GM23338 (cell line): ENCODE data around the gene TRPM7. TPM values are rescaled to one million over a fixed set of nuclear protein-coding genes. Genes with fewer than 3 reads are reported as not detected.

Experiments used
- ATAC-seq: fragments of 200-7000 bp; cut with Tn5 transposase; 3 replicates; pipeline ENCODE4 v1.9.1; 2020
- DNase-seq: peaks from one replicate; pipeline ENCODE4 v3.0.0-alpha.2; 2015; ENCODE audit warnings: low spot score
- H2AFZ ChIP-seq: fragments of 200-600 bp; sonication (generic); 2 replicates; pipeline ENCODE4 v1.8.0; 2016; ENCODE audit warnings: antibody characterized with exemption, mild to moderate bottlenecking, moderate library complexity
- H3F3A ChIP-seq: fragments of 200-600 bp; sonication (generic); replicated peaks from 2 replicates; pipeline ENCODE4 v1.8.0; 2017; ENCODE audit warnings: antibody characterized with exemption, mixed run types, low read depth
- H3K27ac ChIP-seq: fragments of 200-600 bp; sonication (generic); 2 replicates; pipeline ENCODE4 v1.6.1; 2016; ENCODE audit warnings: low read depth
- H3K27me3 ChIP-seq: fragments of 200-600 bp; sonication (generic); 2 replicates; pipeline ENCODE4 v1.8.0; 2016; ENCODE audit warnings: mild to moderate bottlenecking, mixed run types, moderate library complexity; ENCODE audit not compliant: insufficient read depth
- H3K36me3 ChIP-seq: fragments of 200-600 bp; sonication (generic); 2 replicates; pipeline ENCODE4 v1.8.0; 2016; ENCODE audit warnings: mild to moderate bottlenecking; ENCODE audit not compliant: insufficient read depth
- H3K4me1 ChIP-seq: fragments of 200-600 bp; sonication (generic); 2 replicates; pipeline ENCODE4 v1.8.0; 2016; ENCODE audit warnings: mild to moderate bottlenecking, moderate library complexity; ENCODE audit not compliant: insufficient read depth
- H3K4me2 ChIP-seq: fragments of 200-600 bp; sonication (generic); 2 replicates; pipeline ENCODE4 v1.7.1; 2017; ENCODE audit warnings: mixed run types
- H3K4me3 ChIP-seq: fragments of 200-600 bp; sonication (generic); 2 replicates; pipeline ENCODE4 v1.6.1; 2016; ENCODE audit warnings: mixed run types
- H3K79me2 ChIP-seq: fragments of 200-600 bp; sonication (generic); replicated peaks from 2 replicates; pipeline ENCODE4 v1.8.0; 2017; ENCODE audit warnings: mild to moderate bottlenecking; ENCODE audit not compliant: insufficient read depth
- H3K9me2 ChIP-seq: fragments of 200-600 bp; sonication (generic); 2 replicates; pipeline ENCODE4 v1.8.0; 2017; ENCODE audit not compliant: insufficient read depth
- H4K20me1 ChIP-seq: fragments of 200-600 bp; sonication (generic); replicated peaks from 2 replicates; pipeline ENCODE4 v1.8.0; 2017; ENCODE audit warnings: mild to moderate bottlenecking; ENCODE audit not compliant: insufficient read depth
- H3K27ac Mint-ChIP-seq: 2 replicates; pipeline ENCODE4 v1.8.0; 2020; ENCODE audit warnings: inconsistent platforms, mild to moderate bottlenecking, moderate library complexity, mixed read lengths
- H3K27me3 Mint-ChIP-seq: 3 replicates; pipeline ENCODE4 v1.8.0; 2022; ENCODE audit warnings: low read depth, mild to moderate bottlenecking, moderate library complexity, mixed read lengths, inconsistent platforms; ENCODE audit not compliant: insufficient read depth, poor library complexity
- H3K36me3 Mint-ChIP-seq: 3 replicates; pipeline ENCODE4 v1.8.0; 2021; ENCODE audit warnings: low read depth, mild to moderate bottlenecking, inconsistent platforms, moderate library complexity, mixed read lengths
- H3K4me1 Mint-ChIP-seq: 3 replicates; pipeline ENCODE4 v1.8.0; 2020; ENCODE audit warnings: mild to moderate bottlenecking, inconsistent platforms, mixed read lengths
- H3K4me3 Mint-ChIP-seq: 3 replicates; pipeline ENCODE4 v1.8.0; 2021; ENCODE audit warnings: moderate library complexity, mild to moderate bottlenecking, inconsistent platforms, mixed read lengths
- H3K9me3 Mint-ChIP-seq: 3 replicates; pipeline ENCODE4 v1.8.0; 2020; ENCODE audit warnings: moderate library complexity, mild to moderate bottlenecking, inconsistent platforms, mixed read lengths
- CREB1 ChIP-seq: fragments of 250-450 bp; sonication (Bioruptor Pico); IDR thresholded peaks from 2 replicates; pipeline ENCODE4 v1.5.0; 2020; ENCODE audit warnings: low read depth, mild to moderate bottlenecking, moderate library complexity
- CTCF ChIP-seq, 2 experiments: fragments of 200-600 bp in 1 of 2; sonication (generic) in 1 of 2; conservative IDR thresholded peaks; 2 replicates each; pipeline versions ENCODE4 v1.5.1 to v1.6.1; 2016 to 2017; ENCODE audit warnings: antibody characterized with exemption in 2 of 2, low read depth in 2 of 2, mild to moderate bottlenecking in 2 of 2, moderate library complexity in 1 of 2
- EZH2 ChIP-seq: fragments of 200-600 bp; sonication (generic); IDR thresholded peaks from one replicate; pipeline ENCODE4 v1.8.0; 2017; ENCODE audit warnings: antibody characterized with exemption, mild to moderate bottlenecking, low read depth; ENCODE audit not compliant: unreplicated experiment
- EZH2phosphoT487 ChIP-seq: fragments of 200-600 bp; sonication (generic); IDR thresholded peaks from one replicate; pipeline ENCODE4 v1.8.1; 2018; ENCODE audit warnings: antibody characterized with exemption; ENCODE audit not compliant: unreplicated experiment
- JUNB ChIP-seq: IDR thresholded peaks from one replicate; pipeline ENCODE4 v1.6.1; 2016; ENCODE audit warnings: antibody characterized with exemption; ENCODE audit not compliant: unreplicated experiment
- NANOG ChIP-seq: IDR thresholded peaks from 2 replicates; pipeline ENCODE4 v1.6.1; 2016; ENCODE audit warnings: antibody characterized with exemption, borderline replicate concordance
- POLR2AphosphoS5 ChIP-seq: IDR thresholded peaks from 2 replicates; pipeline ENCODE4 v1.6.1; 2016; ENCODE audit warnings: antibody characterized with exemption, low read depth
- REST ChIP-seq: IDR thresholded peaks from one replicate; pipeline ENCODE4 v1.6.1; 2018; ENCODE audit warnings: antibody characterized with exemption; ENCODE audit not compliant: unreplicated experiment
- STAT1 ChIP-seq: IDR thresholded peaks from one replicate; pipeline ENCODE4 v1.6.1; 2016; ENCODE audit warnings: antibody characterized with exemption; ENCODE audit not compliant: unreplicated experiment
- ZNF114 ChIP-seq: fragments of 250-450 bp; sonication (Bioruptor Pico); IDR thresholded peaks from 2 replicates; pipeline ENCODE4 v1.5.0; 2020; ENCODE audit warnings: mild to moderate bottlenecking, moderate library complexity
- ZNF331 ChIP-seq: fragments of 250-450 bp; sonication (Bioruptor Pico); IDR thresholded peaks from 2 replicates; pipeline ENCODE4 v1.5.0; 2020; ENCODE audit warnings: low read depth, mild to moderate bottlenecking, moderate library complexity
- ZNF462 ChIP-seq: fragments of 250-450 bp; sonication (Bioruptor Pico); IDR thresholded peaks from 2 replicates; pipeline ENCODE4 v1.5.0; 2020; ENCODE audit warnings: mild to moderate bottlenecking, moderate library complexity
- polyA plus RNA-seq: library from polyadenylated mRNA; unstranded; fragments of >200 nt; fragmentation: Nextera tagmentation; extraction: Ambion mirVana; gene quantifications from 2 replicates; pipeline ENCODE4 v1.2.1, GENCODE V29; 2016
- total RNA-seq: library from RNA; depleted of rRNA; stranded (reverse); fragments of >200 nt; shearing (Covaris generic); gene quantifications from 2 replicates; pipeline ENCODE4 v1.2.3, GENCODE V29; 2014
- TF ChIP-seq, protein P1 (sequence below): IDR thresholded peaks from 2 replicates; pipeline ENCODE4 v1.6.1; 2016; ENCODE audit warnings: antibody characterized with exemption

Gene TRPM7
- total and polyA plus RNA-seq, 2 experiments from 2014 or later = 8.3 to 41.0 TPM

- no peaks in the 10 kb centered on the region for H4K20me1 ChIP-seq
- no peaks in the 10 kb centered on the region for H3K9me2 ChIP-seq
- peaks cover 21% of the 10 kb centered on the region; the same call in 1 of the 2 replicates for H3K36me3 ChIP-seq
- no peaks in the 10 kb centered on the region for H3K9me3 Mint-ChIP-seq
- H2AFZ ChIP-seq = no peak overlapping the region
- no peak overlapping the region for H3K4me2 ChIP-seq
- H3K79me2 ChIP-seq = no peaks in the 10 kb centered on the region
- TF ChIP-seq NANOG (no peak), STAT1 (no peak), JUNB (no peak), EZH2 (no peak), ZNF331 (CRISPR knock-in tag) (no peak), CREB1 (no peak), CTCF (conservative IDR thresholded peaks at IDR 0.05; ENCODE audit: low read depth in 2 of 2) (no peak), ZNF462 (CRISPR knock-in tag) (no peak), REST (no peak), POLR2AphosphoS5 (no peak), ZNF114 (CRISPR knock-in tag) (no peak), EZH2phosphoT487 (no peak)
- TF ChIP-seq, protein P1, sequence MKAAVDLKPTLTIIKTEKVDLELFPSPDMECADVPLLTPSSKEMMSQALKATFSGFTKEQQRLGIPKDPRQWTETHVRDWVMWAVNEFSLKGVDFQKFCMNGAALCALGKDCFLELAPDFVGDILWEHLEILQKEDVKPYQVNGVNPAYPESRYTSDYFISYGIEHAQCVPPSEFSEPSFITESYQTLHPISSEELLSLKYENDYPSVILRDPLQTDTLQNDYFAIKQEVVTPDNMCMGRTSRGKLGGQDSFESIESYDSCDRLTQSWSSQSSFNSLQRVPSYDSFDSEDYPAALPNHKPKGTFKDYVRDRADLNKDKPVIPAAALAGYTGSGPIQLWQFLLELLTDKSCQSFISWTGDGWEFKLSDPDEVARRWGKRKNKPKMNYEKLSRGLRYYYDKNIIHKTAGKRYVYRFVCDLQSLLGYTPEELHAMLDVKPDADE = no peak
- no peaks in the 10 kb centered on the region for H3K4me1 ChIP-seq
- peaks cover 40% of the 10 kb centered on the region for H3K36me3 Mint-ChIP-seq
- no peak overlapping the region for H3K4me3 ChIP-seq
- no peaks in the 10 kb centered on the region for H3F3A ChIP-seq
- no peaks in the 10 kb centered on the region for H3K27me3 ChIP-seq
- H3K27ac ChIP-seq = no peak overlapping the region
- no peaks in the 10 kb centered on the region for H3K4me1 Mint-ChIP-seq
- ATAC-seq (no peak), DNase-seq (no peak)
- H3K27ac Mint-ChIP-seq = no peak overlapping the region
- no peaks in the 10 kb centered on the region for H3K27me3 Mint-ChIP-seq
- no peak overlapping the region for H3K4me3 Mint-ChIP-seq
Observed at GRCh38 chr15:50593761-50594160, 92.8 kb downstream of the TRPM7 start.
